Fibroblast of skin of left quadriceps (primary cell): Measurements from ENCODE around the gene SUPT4H1.

Source experiments
- DNase-seq, 2 experiments: peaks; one replicate each; pipeline ENCODE4 v3.0.0-alpha.2; 2013; ENCODE audit warnings: low read depth in 2 of 2

SUPT4H1 gene

GRCh38 chr17:58340405-58340876 is 11.6 kb downstream of the SUPT4H1 start:
- DNase-seq: no peak

DNA sequence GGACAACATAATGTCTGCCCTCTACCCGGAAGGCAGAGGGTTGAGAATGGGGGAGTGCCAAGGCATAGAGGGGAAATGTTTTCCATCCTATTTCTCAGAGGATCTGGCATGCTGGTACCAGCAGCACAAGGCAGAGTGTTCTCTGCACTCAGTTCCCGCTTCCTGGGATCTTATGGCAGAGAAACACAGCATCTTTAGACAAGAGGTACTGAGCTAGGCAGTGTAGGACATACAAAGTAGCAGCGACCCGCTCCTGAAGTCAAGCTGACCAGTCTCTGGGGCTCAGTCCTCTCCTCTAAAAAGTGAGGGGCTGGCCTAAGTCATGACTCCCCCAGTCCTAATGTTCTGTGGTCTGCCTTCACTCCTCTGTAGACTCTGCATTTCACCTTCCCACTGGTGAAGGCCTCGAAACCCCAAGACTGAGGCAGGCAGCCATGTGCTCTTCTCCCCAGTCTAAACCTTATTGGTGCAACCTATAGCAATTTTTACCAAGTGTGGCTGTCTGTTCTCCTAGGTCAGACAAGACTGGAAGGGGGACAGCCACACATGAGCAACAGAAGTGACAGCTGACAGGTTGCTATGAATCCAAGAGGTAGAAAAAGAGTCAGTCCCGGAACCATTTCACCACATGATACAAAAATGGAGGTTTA is 12.1 kb downstream of the SUPT4H1 start:
- DNase-seq: no peak

- peak; percentile 89 to 90 for DNase-seq
Observed at GRCh38 chr17:58338841-58339754, 12.9 kb downstream of the SUPT4H1 start.

- DNase-seq: no peak
Observed at GRCh38 chr17:58338454-58338840, 13.6 kb downstream of the SUPT4H1 start.

GRCh38 chr17:58337600-58338453 is 14.2 kb downstream of the SUPT4H1 start:
- DNase-seq: peak; percentile 96

DNA sequence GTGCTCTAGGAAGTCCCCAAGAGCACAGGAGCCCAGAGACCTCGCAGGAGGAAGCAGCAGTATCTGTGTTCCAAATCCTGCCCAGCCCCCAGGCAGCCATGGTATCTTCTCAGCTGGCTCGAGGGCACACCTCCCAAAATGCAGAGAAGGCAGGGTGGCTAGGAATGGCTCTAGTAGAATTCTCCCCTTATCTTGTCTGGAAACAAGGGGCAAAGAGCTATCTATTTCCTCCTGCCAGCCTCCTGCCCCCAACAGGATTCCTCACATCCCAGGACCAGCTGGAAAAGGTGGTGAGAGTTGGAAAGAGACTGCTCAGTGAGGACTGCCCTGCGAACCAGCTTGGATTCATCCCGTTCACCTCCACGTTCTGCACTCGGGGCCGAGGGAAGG is 14.8 kb downstream of the SUPT4H1 start:
- DNase-seq: no peak

GRCh38 chr17:58336456-58337209 is 15.4 kb downstream of the SUPT4H1 start:
- no peak for DNase-seq

DNA sequence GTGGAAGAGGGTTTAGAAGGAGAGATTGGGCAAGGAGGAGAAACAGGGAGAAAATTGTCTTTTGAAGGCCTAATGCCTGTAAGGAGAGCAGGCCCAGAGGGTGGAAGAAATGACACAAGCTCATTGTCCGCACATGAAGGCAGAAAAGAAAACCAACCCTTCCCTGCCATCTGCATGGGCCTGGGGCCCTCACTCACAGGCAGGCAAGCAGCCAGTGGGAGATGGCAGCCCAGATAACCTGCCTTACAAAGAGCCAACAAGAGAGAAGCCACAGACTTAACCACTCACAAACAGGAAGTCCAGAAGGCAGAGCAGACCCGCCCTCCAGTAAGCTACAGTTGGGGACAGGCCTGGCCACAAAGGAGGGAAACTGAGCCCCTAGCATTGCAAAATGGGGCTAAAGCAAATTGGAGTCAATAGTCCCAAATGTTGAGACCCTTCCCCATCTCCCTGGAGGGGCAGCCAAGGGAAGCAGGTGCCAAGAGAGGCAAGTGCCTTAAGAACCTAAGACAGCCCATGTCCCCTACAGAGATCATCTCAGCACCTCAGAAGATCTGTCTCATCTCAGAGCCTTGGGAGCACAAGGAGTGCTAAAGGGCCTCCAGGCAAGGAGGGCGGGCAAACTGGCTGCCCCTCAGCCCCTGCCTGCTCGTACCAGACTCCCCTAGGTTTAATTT is 16.1 kb downstream of the SUPT4H1 start:
- no peak for DNase-seq

GRCh38 chr17:58335061-58335731 is 16.8 kb downstream of the SUPT4H1 start:
- no peak for DNase-seq

DNA sequence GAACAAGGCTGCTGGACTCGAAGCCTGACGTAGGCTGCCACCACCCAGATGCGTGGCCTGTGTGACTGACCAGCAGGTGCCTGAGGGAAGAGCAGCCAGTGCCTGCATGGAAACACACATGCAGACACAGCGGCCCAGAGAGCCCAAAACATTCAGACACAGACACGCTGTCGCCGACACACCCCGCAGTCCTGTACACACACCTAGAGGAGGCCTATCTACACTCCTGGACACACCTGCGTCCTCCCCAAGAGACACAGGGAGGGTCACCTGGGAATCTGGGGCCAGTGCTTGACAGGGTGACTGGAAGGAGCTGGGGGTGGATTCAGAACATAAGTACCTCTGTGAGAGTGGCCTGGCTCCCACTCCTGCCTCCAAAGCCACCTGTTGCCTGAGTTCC is 17.3 kb downstream of the SUPT4H1 start:
- no peak for DNase-seq

DNA sequence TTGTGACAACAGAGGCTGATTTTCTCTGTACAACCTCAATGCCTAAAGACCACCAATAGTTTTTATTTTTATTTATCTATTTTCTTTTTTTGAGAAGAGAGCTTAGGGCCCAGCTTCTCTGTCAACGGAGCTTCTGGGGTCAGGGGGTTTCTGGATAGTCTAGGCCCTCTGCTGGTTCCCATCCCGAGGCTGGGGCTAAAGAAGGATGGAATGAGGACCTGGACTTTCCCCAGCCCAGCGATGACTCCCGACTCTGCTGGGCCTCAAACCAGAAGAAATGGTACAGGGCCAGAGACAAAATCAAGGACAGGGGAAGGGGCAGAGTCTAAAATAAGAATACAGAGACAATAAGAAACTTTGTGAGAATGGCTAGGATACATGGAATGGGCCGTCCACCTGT is 17.7 kb downstream of the SUPT4H1 start:
- DNase-seq: no peak

GRCh38 chr17:58333736-58334207 is 18.2 kb downstream of the SUPT4H1 start:
- DNase-seq: no peak

GRCh38 chr17:58332778-58333735 is 18.9 kb downstream of the SUPT4H1 start:
- DNase-seq: no peak

DNA sequence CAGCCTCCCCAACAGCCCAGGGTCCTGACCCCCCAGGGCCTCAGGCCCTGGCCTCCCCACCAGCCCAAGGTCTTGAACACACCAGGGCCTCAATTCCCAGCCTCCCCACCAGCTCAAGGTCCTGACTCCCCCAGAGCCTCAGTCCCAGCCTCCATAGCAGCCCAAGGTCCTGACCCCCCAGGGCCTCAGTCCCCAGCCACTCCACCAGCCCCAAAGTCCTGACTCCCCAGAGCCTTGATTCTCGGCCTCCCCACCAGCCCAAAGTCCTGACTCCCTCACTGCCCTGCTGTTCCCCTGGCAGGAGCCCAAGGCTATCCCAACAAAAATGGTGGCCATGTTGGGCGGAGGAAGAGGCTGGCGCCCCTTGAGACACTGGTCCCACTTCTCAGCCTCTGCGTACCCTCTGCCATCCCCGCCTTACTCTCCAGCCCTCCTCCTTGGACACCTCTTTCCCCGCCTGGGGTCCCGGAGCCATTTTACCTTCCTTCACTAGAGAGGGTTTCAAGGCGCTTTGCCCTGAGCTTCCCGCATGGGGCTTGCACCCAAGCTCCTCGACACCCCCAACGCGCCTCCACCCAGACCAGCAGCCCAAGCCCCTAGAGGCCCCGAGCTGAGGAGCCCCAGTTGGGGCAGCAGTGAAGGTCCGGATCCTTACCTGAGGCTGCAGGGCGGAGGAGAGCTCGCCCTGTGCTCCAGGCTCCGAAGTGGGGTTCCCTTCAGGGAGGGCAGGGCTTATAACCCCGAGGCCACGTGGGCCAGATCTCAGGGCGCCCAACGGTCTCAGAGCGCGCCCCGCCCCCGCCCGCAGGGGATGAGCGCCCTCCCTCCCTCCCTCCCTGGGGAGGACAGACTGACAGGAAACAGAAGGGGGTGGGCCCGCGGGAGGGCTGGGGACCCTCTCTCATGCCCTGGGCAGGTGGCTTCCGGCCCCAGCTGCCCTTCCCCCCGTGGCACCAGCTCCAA is 19.9 kb downstream of the SUPT4H1 start:
- no peak for DNase-seq

DNA sequence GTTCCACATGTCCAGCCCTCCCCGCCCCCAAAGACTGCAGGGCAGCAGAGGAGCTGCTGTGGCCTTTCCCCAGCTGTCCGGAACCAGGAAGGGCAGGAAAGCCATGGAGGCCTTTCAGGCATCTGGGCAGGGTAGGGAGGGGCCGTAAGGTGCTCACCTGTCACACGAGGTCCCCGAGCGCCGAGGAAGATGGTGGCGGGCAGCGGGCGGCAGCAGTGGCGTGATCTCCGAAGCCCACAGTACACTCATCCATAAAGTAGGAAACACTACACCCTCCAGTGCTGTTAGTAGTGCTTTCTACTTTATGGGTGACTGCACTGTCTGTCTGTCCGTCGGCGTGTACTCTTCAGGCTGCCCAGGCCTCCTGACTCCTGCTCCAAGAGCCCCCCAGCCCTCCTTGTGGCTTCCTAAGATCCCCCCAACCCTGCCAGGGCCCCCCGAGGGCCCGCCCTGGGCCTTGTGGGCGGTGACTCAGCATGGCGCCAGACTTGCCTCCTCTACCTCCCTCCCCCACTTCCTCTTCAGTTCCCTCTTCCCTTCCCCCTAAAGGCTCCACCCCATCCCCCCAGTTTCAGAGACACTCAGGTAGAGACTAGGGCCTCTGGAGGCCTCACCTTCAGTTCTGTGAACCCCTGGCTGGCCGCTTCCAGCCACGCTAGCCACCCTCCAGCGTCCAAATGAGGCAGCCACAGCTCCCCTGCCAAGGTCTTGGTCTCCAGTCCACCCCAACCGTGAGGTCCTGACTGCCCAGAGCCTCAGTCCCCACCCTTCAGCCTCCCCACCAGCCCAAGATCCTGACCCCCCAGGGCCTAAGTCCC is 20.8 kb downstream of the SUPT4H1 start:
- no peak for DNase-seq

DNA sequence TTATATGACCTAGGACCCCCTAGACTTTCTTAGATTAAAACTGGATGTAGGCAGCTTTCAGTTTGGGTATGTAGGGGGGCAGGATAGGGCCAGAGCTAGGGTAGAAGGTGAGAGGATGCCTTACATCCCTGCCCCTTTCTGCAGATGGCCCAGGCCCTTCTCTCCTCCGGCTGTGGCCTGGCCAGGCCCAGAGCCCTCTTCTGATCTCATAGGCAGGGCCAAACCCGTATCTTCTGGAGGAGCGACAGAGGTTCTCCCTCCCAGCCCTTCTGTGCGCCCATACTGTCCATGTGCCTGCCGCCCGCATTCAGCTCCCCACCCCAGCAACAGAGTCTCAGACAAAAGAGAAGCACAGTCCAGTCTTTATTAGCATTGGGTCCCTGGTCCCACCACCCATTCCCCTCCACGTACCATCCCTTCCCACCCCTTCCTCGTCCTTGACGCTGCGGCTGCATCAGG is 21.4 kb downstream of the SUPT4H1 start:
- no peak for DNase-seq
